ENCODE measurements around the gene TOM1L2. TPM values are rescaled to one million over a fixed set of nuclear protein-coding genes. Genes with fewer than 3 reads are reported as not detected.
A peak's percentile ranks its signal among the peaks of the same experiment; 100 is the strongest.

TOM1L2 gene
- total RNA-seq, 1 experiment from 2014 or later: 34.2 TPM

DNA sequence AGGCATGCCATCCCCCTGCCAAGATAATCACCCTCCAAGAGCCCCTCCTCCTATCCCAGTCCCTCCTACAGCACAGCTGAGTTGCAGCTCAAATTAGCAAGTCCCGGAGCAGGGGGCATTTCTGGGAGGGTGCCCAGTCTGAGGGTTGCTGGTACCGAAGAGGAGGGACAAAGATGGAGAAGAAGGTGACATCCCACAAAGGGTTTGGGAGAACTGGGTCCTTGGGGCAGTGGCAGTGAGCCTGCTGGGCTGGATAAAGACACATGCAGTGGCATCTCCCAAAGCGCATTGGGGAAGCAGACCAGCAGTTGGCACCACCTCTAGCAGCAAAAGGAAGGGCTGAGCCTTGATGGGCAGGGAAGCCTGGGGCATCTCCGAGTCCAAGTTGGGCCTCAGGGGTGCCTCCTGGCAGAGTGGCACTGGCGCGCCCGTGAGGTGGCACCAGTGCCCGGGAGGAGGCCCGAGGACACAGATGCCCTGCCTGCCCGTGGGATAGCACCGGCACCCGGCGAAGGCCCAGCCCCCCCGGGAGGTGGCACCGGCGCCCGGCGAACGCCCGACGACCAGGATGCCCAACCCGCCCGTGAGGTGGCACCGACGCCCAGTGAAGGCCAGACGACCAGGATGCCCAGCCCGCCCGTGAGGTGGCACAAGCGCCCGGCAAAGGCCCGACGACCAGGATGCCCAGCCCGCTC lies 622 bp downstream of the TOM1L2 start:
- peak overlapping the region; percentile 90 for H3K4me3 Mint-ChIP-seq (ENCODE audit: unreplicated experiment)
- intact Hi-C loops (cut with micrococcal nuclease): loop anchor here (1.0 to 2.0 kb wide), 5 partner anchors 19 to 81 kb away; partner anchors contain the start of genes ATPAF2 and GID4
- no peaks in the 10 kb centered on the region for H3K9me3 Mint-ChIP-seq (ENCODE audit: unreplicated experiment)
- ChIA-PET POLR2A (interaction anchor here (0.7 to 2.1 kb wide), 11 partner anchors 12 to 131 kb away, joined by 3 to 22 read pairs (median 7); partner anchors contain the start of gene ATPAF2), CTCF (interaction anchor here (0.5 to 0.9 kb wide), 3 partner anchors 11 to 82 kb away, joined by 3 to 5 read pairs (median 3); no protein-coding TSS in a partner anchor)
- H3K4me1 Mint-ChIP-seq (ENCODE audit: insufficient read depth, unreplicated experiment): peaks cover 20% of the 10 kb centered on the region
- H3K27me3 Mint-ChIP-seq (ENCODE audit: insufficient read depth, unreplicated experiment): no peaks in the 10 kb centered on the region
- TF ChIP-seq, protein P1, sequence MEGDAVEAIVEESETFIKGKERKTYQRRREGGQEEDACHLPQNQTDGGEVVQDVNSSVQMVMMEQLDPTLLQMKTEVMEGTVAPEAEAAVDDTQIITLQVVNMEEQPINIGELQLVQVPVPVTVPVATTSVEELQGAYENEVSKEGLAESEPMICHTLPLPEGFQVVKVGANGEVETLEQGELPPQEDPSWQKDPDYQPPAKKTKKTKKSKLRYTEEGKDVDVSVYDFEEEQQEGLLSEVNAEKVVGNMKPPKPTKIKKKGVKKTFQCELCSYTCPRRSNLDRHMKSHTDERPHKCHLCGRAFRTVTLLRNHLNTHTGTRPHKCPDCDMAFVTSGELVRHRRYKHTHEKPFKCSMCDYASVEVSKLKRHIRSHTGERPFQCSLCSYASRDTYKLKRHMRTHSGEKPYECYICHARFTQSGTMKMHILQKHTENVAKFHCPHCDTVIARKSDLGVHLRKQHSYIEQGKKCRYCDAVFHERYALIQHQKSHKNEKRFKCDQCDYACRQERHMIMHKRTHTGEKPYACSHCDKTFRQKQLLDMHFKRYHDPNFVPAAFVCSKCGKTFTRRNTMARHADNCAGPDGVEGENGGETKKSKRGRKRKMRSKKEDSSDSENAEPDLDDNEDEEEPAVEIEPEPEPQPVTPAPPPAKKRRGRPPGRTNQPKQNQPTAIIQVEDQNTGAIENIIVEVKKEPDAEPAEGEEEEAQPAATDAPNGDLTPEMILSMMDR (IDR thresholded peaks at IDR 0.05; ENCODE audit: unreplicated experiment): no peak
- no peak for DNase-seq (ENCODE audit: unreplicated experiment)
- peak overlapping the region; percentile 98 for H3K27ac Mint-ChIP-seq (ENCODE audit: low read depth, unreplicated experiment)
- no TSS peak for BruUV-seq (replicated peaks)
- no peaks in the 10 kb centered on the region for H3K36me3 Mint-ChIP-seq (ENCODE audit: insufficient read depth, unreplicated experiment)

- Mint-ChIP-seq H3K27me3 (ENCODE audit: insufficient read depth, unreplicated experiment) (no peaks in the 10 kb centered on the region), H3K27ac (ENCODE audit: low read depth, unreplicated experiment) (peak overlapping the region; percentile 98), H3K36me3 (ENCODE audit: insufficient read depth, unreplicated experiment) (no peaks in the 10 kb centered on the region), H3K4me3 (ENCODE audit: unreplicated experiment) (peak overlapping the region; percentile 90), H3K9me3 (ENCODE audit: unreplicated experiment) (no peaks in the 10 kb centered on the region), H3K4me1 (ENCODE audit: insufficient read depth, unreplicated experiment) (peaks cover 20% of the 10 kb centered on the region)
- no peak for DNase-seq (ENCODE audit: unreplicated experiment)
- TF ChIP-seq, protein P1 (IDR thresholded peaks at IDR 0.05; ENCODE audit: unreplicated experiment): no peak
- intact Hi-C loops (cut with micrococcal nuclease): no loop called here
- BruUV-seq (replicated peaks): TSS peak; percentile 47
- POLR2A ChIA-PET: interaction anchor here (0.7 to 1.7 kb wide), 5 partner anchors 9 to 70 kb away, joined by 3 to 9 read pairs (median 4); no protein-coding TSS in a partner anchor
- CTCF ChIA-PET: interaction anchor here (0.5 to 0.7 kb wide), 2 partner anchors 10 to 81 kb away, joined by 3 to 5 read pairs; no protein-coding TSS in a partner anchor
Observed at GRCh38 chr17:17970699-17971430, 1.3 kb downstream of the TOM1L2 start.

- ChIA-PET CTCF (interaction anchor here (0.6 to 1.0 kb wide), 2 partner anchors 76 to 397 kb away, joined by 3 to 4 read pairs; no protein-coding TSS in a partner anchor), POLR2A (no interaction called here)
- H3K4me1 Mint-ChIP-seq (ENCODE audit: insufficient read depth, unreplicated experiment): peaks cover 19% of the 10 kb centered on the region
- DNase-seq (ENCODE audit: unreplicated experiment): no peak
- no peak overlapping the region for H3K4me3 Mint-ChIP-seq (ENCODE audit: unreplicated experiment)
- TF ChIP-seq, protein P1 (IDR thresholded peaks at IDR 0.05; ENCODE audit: unreplicated experiment): no peak
- peaks cover 7% of the 10 kb centered on the region for H3K36me3 Mint-ChIP-seq (ENCODE audit: insufficient read depth, unreplicated experiment)
- peak overlapping the region; percentile 63 for H3K27ac Mint-ChIP-seq (ENCODE audit: low read depth, unreplicated experiment)
- H3K27me3 Mint-ChIP-seq (ENCODE audit: insufficient read depth, unreplicated experiment): no peaks in the 10 kb centered on the region
- intact Hi-C loops (cut with micrococcal nuclease): no loop called here
- BruUV-seq (replicated peaks): no TSS peak
- no peaks in the 10 kb centered on the region for H3K9me3 Mint-ChIP-seq (ENCODE audit: unreplicated experiment)
Observed at GRCh38 chr17:17966399-17966798, 5.8 kb downstream of the TOM1L2 start.

DNA sequence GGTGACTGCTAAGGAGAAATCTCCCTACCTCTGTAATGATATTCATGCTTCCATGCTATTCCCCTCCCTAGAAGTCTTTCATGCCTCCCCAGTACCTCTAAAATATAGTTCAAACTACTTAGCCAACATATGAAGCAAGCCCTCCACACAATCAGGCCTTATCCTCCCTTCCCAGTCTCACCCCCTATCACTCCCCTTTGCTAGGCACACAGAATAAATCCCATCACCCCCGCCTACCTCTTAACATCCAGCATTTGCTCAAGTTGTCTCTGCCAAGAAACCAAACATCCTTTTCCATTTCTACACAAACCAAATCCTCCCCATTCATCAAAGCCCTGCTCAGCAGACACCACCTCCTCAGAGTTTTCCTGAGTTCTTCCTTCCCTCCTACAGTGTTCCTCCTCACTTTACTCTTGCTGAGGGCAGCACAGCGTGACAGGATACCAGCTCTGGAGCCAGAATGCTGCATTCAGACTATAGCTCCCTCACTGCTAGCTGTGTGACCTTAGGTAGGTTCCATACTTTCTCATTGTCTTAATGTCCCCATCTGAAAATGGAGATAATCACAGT lies 7.0 kb downstream of the TOM1L2 start:
- H3K9me3 Mint-ChIP-seq (ENCODE audit: unreplicated experiment): no peaks in the 10 kb centered on the region
- ChIA-PET CTCF (no interaction called here), POLR2A (no interaction called here)
- no TSS peak for BruUV-seq (replicated peaks)
- TF ChIP-seq, protein P1 (IDR thresholded peaks at IDR 0.05; ENCODE audit: unreplicated experiment): no peak
- H3K4me1 Mint-ChIP-seq (ENCODE audit: insufficient read depth, unreplicated experiment): peaks cover 13% of the 10 kb centered on the region
- H3K27me3 Mint-ChIP-seq (ENCODE audit: insufficient read depth, unreplicated experiment): no peaks in the 10 kb centered on the region
- no peak overlapping the region for H3K27ac Mint-ChIP-seq (ENCODE audit: low read depth, unreplicated experiment)
- H3K4me3 Mint-ChIP-seq (ENCODE audit: unreplicated experiment): no peak overlapping the region
- DNase-seq (ENCODE audit: unreplicated experiment): no peak
- intact Hi-C loops (cut with micrococcal nuclease): no loop called here
- H3K36me3 Mint-ChIP-seq (ENCODE audit: insufficient read depth, unreplicated experiment): peaks cover 7% of the 10 kb centered on the region

Data from MCF 10A (cell line).